Regular cardiac myocyte (primary cell): Measurements from ENCODE around the gene MADD. TPM values are rescaled to one million over a fixed set of nuclear protein-coding genes. Genes with fewer than 3 reads are reported as not detected.

Source experiments
- total RNA-seq: library from RNA; depleted of rRNA; stranded (reverse); fragments of >200 nt; gene quantifications from 2 replicates; pipeline ENCODE4 v1.2.3, GENCODE V29; 2014

Gene MADD
- 10.1 and 15.7 TPM in 2 replicates for total RNA-seq

GRCh38 chr11:47269829-47270305 lies at the start of gene MADD:
Gene MADD (plus strand): TSS chr11:47270133.

GRCh38 chr11:47248664-47249377 lies 21.1 kb upstream of the MADD start, which contains the start of gene ACP2:
Gene ACP2 (minus strand): TSS chr11:47248814. CDS start chr11:47248789, 25 bp downstream.

GRCh38 chr11:47257517-47258316 lies 12.2 kb upstream of the MADD start, which contains the start of gene NR1H3:
Gene NR1H3 (plus strand): TSS chr11:47257996. CDS start chr11:47259217, 1,221 bp downstream.

GRCh38 chr11:47352556-47352955 lies 82.6 kb downstream of the MADD start, which contains the start of gene MYBPC3:
Gene MYBPC3 (minus strand): TSS chr11:47352702. CDS start chr11:47352647, 55 bp downstream.

GRCh38 chr11:47378010-47378835 lies 108.3 kb downstream of the MADD start, which contains the start of gene SPI1:
Gene SPI1 (minus strand): TSS chr11:47378547. CDS start chr11:47378353, 194 bp downstream.

Other genes starting within 250 kb of the MADD start
- gene ARFGAP2, start 93.3 kb upstream of the MADD start, total RNA-seq: 114 TPM in 2 replicates
- gene PACSIN3, start 83.7 kb upstream of the MADD start, total RNA-seq: 23.6 and 37.8 TPM in 2 replicates
- 28.2 and 43.7 TPM in 2 replicates for gene DDB2, start 55.2 kb upstream of the MADD start, total RNA-seq
- gene ACP2, start 21.3 kb upstream of the MADD start, total RNA-seq: 24.2 and 25.3 TPM in 2 replicates
- 13.2 and 19.6 TPM in 2 replicates for gene NR1H3, start 12.1 kb upstream of the MADD start, total RNA-seq
- gene MYBPC3, start 82.6 kb downstream of the MADD start, total RNA-seq: not detected in 2 replicates
- not detected in 2 replicates for gene SPI1, start 108.4 kb downstream of the MADD start, total RNA-seq
- 65.6 and 84.8 TPM in 2 replicates for gene SLC39A13, start 138.5 kb downstream of the MADD start, total RNA-seq
- 98.1 and 287 TPM in 2 replicates for gene PSMC3, start 156.3 kb downstream of the MADD start, total RNA-seq
- under 0.01 and 0.19 TPM in 2 replicates for gene RAPSN, start 179.0 kb downstream of the MADD start, total RNA-seq